Measurements from ENCODE around the gene B4GALNT4.
"Not testable (repeated sequence)": the region's sequence is repeated elsewhere in the genome, so short reads cannot be mapped to it uniquely, and the experiment has no call there.

The B4GALNT4 gene

DNA sequence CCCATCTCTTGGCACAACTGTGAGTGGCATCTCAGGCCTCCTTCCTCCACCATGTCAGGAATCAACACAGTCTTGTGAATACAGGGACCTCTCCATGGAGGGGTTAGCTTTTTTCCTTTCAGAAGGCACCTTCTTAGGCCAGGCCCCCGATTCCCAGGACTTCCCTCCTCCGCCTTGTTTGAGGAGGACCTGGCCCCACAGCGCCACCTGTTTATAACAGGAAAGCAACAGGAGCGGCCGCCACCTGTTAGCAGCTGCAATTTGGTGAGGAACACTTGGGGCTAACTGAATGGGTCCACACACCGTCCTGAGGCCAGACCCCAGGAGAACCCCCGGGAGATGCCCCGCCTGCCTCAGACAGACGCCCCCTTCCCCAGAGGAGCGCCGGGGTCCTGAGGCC, 20.9 kb downstream of the B4GALNT4 start:
- FAIRE-seq, result no peak
- DNase-seq (ENCODE audit: extremely low spot score, insufficient read length, low read depth), result no peak

- DNase-seq (ENCODE audit: extremely low spot score, insufficient read length, low read depth) (no peak), FAIRE-seq (no peak)
These were observed 22.1 kb downstream of the B4GALNT4 start for GRCh38 chr11:391117-392017.

DNA sequence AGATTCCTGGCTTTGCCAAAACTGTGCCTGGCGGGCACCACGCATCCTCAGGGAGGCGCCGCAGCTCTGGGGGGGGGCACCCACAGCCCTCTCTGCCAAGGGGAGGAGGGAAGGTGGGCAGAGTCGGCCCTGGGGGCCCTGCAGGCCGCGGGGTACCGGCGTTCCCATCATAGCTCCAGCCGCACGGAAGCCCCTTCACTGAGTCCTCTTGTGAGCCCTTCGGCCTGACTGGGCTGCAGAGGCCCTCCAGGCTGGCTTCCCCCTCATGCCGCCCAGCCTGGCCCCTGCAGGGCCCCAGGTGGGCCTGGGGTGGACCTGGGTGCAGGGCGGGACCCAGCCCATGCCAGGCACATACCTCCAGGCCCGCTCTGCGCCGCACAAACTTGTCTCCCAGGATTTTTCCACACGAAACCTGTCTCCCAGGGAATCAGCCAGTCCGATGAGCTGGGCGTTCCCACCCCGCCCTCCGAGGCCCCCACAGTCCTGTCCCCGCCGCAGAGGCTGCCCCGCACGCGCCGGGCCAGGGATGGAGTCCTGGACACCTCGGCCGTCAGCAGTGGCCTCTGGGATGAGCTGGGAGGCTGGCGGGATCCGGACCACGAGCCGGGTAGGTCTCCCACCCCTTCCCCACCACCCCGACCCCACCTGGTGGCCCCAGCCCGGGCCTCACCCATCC, 22.9 kb downstream of the B4GALNT4 start:
- FAIRE-seq (no peak), DNase-seq (ENCODE audit: extremely low spot score, insufficient read length, low read depth) (no peak)

DNA sequence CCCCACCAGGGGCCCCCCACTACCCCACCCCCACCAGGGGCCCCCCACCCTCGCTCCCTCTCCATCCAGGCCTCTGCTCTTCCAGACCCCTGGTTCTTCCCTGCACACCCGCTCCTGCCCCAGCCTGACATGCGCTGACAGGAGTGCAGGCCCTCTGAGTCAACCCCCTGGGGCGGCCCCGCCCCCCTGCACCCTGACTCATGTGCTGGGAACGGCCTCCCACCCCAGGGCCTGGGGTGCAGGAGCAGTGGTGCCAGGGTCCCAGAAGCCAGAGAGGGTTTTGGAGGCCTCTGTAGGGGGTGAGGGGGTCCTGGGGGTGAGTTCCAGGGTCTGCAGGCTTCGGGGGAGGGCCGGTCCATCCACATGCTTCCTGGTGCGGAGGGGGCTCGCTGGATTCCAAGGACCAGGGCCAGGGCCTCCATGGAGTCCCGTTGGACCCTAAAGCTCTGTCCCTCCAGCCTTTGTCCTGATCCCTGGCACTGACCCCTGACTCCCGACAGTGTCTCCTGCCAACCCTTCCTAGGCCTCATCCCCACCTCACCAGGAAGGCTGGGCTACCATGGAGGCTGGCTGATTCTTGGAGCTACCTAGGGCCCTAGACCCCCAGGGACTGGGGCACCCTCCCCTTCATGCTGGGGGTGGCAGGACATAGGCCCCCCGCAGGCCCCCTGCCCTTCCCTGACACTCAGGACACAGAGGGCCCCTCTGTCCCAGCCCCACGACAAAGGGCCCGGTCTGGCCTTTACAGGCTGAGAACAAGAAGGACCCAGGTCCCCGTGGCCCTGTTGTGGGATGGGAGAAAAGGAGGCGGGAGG, 24.1 kb downstream of the B4GALNT4 start:
- no peak for DNase-seq (ENCODE audit: extremely low spot score, insufficient read length, low read depth)
- no peak for FAIRE-seq

DNA sequence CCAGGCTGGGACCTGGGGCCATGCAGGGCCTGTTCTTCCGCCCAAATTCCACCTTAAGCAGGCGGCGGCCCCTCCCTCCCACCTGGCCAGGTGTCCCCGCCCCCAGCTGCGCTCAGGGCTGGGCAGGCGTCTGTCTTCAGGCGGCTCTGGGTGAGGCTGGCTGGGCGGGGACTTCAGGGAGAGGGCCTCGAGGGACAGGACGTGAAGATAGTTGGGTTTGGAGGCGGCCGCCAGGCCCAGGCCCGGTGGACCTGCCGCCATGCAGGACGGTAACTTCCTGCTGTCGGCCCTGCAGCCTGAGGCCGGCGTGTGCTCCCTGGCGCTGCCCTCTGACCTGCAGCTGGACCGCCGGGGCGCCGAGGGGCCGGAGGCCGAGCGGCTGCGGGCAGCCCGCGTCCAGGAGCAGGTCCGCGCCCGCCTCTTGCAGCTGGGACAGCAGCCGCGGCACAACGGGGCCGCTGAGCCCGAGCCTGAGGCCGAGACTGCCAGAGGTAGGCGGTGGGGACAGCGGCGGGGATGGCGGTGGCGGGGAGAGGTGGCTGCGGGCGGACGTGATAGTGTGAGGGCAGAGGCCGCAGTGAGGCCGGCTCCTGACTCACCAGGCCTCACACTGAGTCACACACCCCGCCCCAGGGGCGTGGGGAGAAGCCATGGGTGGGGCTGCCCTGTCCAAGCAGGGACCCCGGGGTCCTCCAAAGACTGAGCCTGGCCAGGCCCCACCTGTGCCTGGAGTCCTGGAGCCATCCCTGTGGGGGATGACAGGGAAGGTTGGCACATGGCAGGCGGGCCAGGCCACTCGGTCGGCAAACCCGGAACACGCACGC, 24.9 kb downstream of the B4GALNT4 start, which contains the start of gene PKP3:
Gene PKP3 (plus strand): TSS at position 176 of the 824 bp plus-strand sequence. CDS start 84 bp downstream, at position 260.
- DNase-seq (ENCODE audit: extremely low spot score, insufficient read length, low read depth) (no peak), FAIRE-seq (no peak)

DNA sequence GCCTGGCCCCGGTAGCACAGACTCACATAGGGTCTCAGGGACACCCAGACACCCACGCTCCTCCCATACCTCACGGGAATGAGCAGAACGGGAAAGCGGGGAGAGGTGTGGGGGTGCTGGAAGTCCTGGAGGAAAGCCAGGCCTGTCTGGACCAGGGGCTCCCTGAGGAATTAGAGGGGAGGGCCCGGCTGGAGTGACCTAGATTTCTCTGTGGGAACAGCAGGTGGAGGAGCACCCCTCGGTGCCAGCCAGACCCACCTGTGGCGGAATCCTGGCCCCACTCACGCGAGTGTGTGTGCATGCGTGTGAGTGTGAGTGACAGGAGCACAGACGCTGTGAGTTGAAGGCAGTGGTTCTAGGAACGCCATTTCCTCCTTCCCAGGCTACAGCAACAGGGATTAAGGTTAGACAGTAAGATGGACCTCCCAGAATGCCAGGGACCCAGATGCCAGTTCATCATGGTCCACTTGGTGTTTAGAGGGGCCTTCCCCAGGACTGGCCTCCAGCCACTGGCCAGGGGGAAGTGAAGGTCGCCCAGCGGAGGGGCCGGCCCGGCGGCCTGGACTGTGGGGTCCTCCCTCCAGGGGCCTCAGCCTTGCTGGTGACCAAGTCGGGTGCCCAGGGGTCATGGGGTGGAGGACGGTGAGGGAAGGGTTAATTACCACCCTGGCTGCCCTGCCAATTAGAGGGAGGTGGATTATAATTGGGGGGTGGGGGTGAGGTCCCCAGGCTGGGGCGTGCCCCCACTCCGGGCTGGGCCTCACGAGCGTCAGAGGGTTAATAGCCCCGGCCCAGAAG, 25.8 kb downstream of the B4GALNT4 start:
- DNase-seq (ENCODE audit: extremely low spot score, insufficient read length, low read depth) (no peak), FAIRE-seq (no peak)

DNA sequence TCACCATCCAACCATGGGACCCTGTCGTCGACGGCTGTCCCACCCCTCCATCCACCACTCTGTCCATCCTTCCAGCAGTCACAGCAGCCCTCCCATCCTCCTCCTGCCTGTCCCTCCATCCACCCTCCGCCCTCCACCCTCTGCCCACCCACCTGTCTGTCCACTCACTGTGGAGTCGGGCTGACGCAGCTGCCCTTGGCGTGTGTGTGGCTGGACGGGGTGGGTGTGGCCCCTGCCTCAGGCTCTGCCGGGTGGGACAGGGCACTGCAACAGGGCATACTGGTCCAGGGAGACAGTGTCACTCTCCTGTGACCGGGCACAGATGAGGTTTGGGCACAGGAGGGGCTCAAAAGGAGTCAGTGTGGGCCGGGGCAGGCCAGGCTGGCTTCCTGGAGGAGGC, 26.6 kb downstream of the B4GALNT4 start:
- no peak for FAIRE-seq
- no peak for DNase-seq (ENCODE audit: extremely low spot score, insufficient read length, low read depth)

- DNase-seq (ENCODE audit: extremely low spot score, insufficient read length, low read depth) (no peak), FAIRE-seq (no peak)
These were observed 27.2 kb downstream of the B4GALNT4 start for GRCh38 chr11:396511-396947.

DNA sequence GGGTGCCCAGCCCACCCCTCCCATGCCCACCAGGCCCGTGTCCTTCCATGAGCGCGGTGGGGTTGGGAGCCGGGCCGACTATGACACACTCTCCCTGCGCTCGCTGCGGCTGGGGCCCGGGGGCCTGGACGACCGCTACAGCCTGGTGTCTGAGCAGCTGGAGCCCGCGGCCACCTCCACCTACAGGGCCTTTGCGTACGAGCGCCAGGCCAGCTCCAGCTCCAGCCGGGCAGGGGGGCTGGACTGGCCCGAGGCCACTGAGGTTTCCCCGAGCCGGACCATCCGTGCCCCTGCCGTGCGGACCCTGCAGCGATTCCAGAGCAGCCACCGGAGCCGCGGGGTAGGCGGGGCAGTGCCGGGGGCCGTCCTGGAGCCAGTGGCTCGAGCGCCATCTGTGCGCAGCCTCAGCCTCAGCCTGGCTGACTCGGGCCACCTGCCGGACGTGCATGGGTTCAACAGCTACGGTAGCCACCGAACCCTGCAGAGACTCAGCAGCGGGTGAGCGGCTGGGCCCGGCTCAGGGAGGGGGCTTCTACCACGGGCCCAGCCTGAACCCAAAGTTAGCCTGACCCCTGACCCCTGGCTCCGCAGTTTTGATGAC, 27.7 kb downstream of the B4GALNT4 start:
- DNase-seq (ENCODE audit: extremely low spot score, insufficient read length, low read depth), result no peak
- no peak for FAIRE-seq

- no peak for DNase-seq (ENCODE audit: extremely low spot score, insufficient read length, low read depth)
- FAIRE-seq, result no peak
These were observed 29.5 kb downstream of the B4GALNT4 start for GRCh38 chr11:398826-399225.

- DNase-seq (ENCODE audit: extremely low spot score, insufficient read length, low read depth) (no peak), FAIRE-seq (no peak)
These were observed 30.5 kb downstream of the B4GALNT4 start for GRCh38 chr11:399731-400211.

DNA sequence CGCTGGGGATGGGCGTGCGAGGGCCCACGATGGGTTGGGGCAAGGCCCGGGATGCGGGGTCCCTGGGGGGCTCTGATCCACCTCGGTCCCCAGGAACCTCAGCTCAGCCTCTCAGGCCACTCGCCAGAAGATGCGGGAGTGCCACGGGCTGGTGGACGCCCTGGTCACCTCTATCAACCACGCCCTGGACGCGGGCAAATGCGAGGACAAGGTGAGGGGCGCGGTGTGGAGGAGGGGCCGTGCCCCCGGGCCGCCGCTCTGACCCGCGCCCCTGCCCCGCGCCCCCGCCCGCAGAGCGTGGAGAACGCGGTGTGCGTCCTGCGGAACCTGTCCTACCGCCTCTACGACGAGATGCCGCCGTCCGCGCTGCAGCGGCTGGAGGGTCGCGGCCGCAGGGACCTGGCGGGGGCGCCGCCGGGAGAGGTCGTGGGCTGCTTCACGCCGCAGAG, 31.0 kb downstream of the B4GALNT4 start:
- FAIRE-seq (no peak), DNase-seq (ENCODE audit: extremely low spot score, insufficient read length, low read depth) (no peak)

DNA sequence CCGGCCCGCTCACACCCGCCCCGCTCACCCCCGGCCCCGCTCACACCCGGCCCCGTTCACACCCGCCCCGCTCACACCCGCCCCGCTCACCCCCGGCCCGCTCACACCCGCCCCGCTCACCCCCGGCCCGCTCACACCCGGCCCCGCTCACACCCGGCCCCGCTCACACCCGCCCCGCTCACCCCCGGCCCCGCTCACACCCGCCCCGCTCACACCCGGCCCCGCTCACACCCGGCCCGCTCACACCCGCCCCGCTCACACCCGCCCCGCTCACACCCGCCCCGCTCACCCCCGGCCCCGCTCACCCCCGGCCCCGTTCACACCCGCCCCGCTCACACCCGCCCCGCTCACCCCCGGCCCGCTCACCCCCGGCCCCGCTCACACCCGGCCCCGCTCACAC, 31.9 kb downstream of the B4GALNT4 start:
- not testable (repeated sequence) for DNase-seq (ENCODE audit: extremely low spot score, insufficient read length, low read depth); FAIRE-seq

GRCh38 chr11:403021-403760, 33.9 kb downstream of the B4GALNT4 start:
- no peak for DNase-seq (ENCODE audit: extremely low spot score, insufficient read length, low read depth)
- no peak for FAIRE-seq

- FAIRE-seq (no peak), DNase-seq (ENCODE audit: extremely low spot score, insufficient read length, low read depth) (no peak)
These were observed 34.6 kb downstream of the B4GALNT4 start for GRCh38 chr11:403761-404431.

DNA sequence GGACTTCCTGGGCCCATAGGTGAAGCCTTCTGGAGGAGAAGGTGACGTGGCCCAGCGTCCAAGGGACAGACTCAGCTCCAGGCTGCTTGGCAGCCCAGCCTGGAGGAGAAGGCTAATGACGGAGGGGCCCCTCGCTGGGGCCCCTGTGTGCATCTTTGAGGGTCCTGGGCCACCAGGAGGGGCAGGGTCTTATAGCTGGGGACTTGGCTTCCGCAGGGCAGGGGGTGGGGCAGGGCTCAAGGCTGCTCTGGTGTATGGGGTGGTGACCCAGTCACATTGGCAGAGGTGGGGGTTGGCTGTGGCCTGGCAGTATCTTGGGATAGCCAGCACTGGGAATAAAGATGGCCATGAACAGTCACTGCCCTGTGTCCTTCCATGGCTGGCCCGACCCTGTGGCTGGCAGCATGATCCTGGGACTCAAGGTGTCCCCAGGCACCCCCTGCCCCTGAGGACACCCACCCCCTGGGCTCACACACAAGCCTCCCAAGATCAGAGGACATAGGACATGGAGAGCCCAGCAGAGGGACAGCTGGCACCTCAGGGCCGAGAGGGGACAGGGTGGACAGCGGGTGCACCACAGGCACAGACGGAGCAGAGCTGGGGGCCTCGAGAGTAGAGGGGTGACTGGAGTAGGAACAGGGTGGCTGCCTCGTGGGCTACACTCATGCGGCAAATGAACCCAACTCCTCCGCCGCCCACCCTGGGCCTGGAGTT, 35.4 kb downstream of the B4GALNT4 start:
- DNase-seq (ENCODE audit: extremely low spot score, insufficient read length, low read depth) (no peak), FAIRE-seq (no peak)

Data from GM18507 (cell line).